Islet of Langerhans (tissue), 1 donor: Measurements from ENCODE around the gene TSTD2.
A peak's percentile ranks its signal among the peaks of the same experiment; 100 is the strongest.

ENCODE experiments used
- FAIRE-seq: peaks from one replicate; lab custom pipeline; 2011; peaks lifted over from hg19 to GRCh38; lab: Jason Lieb, UNC

Gene TSTD2

DNA sequence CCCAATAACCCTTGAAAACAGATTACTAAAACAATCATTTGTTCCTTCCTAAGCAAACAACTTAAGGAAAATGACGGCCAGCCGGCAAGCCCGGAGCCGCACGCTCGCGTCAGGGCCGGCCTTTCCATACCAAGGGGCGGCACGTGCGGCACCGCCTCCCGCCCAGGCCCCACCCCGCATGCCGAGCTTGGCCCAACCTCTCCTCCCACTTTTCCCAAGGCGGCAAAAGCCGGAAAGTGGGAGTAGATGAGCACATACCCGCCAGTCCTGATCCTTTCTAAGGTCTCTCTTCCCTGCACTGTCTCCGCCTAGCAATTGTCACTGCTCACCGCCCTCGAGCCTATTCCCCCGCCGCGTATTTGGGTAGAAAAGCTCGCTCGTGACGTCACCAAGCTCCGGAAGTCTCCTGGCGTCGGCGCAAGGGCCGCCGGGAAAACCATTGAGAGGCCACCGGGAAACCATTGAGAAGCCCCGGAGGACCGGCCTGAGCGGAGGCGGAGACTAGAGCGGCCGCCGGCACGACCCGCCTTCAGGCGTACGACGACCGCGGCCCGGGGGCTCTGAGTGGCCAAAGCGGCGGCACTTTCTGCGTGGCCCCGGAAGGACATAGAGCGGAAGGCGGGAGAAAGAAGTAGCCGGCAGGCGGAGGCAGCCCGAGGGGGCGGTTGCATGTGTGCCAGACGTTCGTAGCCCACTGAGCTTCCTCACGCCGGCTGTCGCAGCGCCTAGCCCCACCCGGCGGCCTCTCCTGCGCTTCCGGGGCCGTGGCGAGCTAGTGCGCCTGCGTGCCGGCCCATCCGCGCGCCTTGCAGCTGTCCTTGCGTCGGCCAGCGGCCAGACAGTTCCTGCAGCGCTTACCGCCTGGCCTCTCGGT, at the start of gene TSTD2, which contains the start of gene NCBP1:
TSS of gene TSTD2 (minus strand) at position 384 of the 874 bp plus-strand sequence. CDS start 5,806 bp downstream, outside the sequence.
TSS of gene NCBP1 (plus strand) at position 837 of the 874 bp plus-strand sequence. CDS start 61 bp downstream, outside the sequence.
- no peak for FAIRE-seq

DNA sequence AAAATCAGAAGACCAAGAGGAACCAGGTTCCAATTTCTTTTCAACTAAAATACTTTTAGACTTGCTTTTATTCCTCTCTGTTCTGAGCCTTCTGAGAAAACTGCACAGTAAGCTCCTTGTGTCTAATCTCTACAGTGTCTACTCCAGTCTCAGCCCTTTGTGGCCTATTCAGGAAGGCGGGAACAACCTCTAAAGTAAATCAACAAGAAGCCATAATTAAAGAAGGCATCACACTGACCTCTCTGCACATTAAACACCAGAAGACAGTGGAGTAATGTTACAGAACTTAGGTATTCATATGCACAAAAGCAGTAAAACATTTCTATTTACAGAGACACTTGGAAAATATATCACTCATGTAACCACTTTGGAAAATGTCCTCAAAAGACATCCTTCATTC, 49.1 kb upstream of the TSTD2 start:
- FAIRE-seq, result no peak

DNA sequence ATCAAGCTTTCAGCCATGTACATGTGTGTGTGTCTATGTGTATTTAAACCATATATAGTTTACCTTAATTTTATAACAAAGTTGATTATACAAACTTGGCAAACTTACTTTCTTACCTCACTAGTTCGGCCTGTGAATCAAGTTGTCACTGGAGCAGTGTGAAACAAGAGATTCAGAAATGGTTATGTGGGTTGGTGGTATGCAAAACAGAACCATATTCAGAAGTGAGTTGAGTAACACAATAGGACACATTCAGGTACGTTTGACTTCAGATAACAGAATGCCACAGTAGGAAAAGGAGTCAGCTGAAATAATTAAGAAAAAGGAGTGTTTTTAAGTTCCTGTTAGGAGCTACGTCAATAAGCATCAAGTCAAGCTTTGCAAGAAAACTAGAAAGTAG, 42.5 kb upstream of the TSTD2 start:
- no peak for FAIRE-seq

DNA sequence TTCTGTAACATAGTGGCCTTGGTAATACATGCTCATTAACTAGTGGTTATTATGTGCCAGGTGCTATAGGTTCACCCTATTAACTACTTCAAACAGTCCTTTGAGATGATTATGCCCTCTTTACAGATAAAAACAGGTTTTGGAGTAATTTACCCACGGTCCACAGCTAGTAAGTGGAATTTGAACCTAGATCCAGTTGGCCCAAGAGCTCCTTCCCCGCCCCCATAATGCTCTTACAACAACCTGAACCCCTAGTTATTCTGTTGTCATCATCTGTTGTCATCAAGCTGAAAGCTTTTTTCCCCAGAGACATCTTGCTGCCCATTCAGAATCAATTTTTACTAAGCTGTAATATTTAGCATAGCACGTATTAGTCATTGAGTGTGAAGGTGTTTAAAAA, 40.8 kb upstream of the TSTD2 start:
- peak; percentile 87 for FAIRE-seq

DNA sequence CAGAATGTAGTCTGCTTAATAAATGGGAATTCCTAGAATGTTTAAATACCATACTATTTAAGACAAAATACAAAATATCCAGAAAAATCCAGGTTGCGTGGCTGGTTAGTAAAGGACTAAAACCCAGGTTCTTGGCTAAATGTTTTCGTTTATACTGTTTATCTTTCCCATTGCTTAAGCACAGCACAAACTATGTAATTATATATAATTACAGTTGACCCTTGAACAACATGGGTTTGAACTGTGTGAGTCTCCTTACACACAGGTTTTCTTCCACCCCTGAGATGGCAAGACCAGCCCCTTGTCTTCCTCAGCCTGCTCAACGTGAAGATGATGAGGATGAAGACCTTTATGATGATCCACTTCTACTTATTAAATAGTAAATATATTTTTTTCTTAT, 39.2 kb upstream of the TSTD2 start:
- no peak for FAIRE-seq

DNA sequence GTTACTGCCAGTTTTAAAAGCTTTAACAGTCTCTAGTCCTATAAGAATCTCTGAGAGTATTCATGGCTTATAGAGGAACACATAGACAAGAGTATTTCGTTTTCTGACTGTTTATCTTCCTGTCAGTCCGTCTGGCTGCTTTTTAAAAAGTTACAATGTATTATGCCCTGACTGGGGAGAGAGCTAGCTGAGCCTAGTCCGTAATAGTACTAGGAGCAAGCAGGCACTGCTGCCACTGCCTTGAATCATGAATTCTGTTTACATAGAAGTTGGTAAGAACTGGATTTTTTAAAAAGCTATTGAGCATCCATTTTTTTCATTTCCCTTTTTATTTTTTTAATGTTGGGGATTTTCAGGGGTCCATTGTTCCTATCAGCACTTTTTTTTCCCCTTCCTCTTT, 37.4 kb upstream of the TSTD2 start:
- no peak for FAIRE-seq

DNA sequence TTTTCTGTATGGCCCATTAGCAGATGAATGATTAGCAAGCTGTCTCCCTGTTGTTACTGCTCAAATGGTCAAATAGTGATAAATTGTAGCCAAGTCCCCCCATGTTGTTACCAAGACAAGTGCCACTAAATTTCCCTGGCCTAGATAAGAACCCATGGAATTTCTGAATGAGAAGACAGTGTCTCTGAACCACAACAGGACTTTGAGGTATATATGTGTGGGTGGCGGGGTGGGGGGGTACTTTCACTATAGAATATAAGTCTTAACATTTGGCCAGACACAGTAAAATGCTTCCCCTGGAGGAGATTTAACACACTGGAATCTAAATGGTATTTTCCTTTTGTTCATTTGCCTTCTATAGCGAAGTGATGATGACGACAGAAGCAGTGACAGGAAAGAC, 35.3 kb upstream of the TSTD2 start:
- no peak for FAIRE-seq

DNA sequence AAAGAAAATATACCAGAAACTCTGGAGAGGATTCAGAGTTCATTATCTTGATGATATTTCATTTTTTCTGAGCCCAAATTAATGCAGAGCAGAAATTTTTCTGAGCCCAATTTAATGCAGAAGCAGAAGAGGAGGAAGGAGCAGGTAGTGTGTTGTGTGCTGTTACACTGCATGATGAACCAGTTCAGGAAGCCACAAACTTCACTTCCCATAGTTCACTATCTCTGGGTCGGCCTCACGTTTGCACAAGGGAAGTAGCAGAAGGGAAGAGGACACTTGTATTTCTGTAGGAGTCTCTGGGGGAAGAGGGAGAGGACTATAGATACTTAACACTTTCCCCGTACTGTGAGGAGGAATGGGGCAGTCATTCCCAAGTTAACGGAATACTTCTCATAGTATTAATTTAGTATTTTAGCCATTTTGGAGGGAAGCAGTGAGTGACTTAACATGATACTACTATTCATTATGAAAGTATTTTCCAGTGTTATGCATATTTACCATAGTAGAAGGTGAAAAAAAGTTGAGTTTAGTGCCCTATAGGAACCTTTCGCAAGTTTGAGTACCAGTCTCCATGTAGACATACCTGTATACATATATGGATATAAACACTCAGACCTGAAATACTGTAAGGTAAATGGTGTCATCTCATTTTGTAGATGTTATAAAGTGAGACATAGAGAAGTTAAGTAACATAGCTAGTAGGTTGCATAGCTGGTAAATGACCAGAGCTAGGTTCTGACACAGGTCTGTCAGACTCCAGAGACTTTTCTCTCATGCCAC, 33.9 kb upstream of the TSTD2 start:
- no peak for FAIRE-seq

DNA sequence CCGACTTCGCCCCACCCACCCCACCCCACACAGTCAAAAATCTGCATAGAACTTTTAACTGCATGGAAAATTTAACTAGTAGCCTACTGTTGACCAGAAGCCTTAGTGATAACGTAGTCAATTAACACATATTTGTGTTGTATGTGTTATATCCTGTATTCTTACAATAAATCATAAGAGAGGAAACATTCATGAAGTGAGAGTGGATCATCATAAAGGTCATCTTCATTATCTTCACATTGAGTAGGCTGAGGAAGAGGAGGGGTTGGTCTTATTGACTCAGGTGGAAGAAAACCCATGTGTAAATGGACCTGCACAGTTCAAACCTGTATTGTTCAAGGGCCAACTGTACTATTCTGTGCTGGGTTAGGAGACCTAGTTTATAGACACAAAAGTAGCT, 32.6 kb upstream of the TSTD2 start:
- no peak for FAIRE-seq

DNA sequence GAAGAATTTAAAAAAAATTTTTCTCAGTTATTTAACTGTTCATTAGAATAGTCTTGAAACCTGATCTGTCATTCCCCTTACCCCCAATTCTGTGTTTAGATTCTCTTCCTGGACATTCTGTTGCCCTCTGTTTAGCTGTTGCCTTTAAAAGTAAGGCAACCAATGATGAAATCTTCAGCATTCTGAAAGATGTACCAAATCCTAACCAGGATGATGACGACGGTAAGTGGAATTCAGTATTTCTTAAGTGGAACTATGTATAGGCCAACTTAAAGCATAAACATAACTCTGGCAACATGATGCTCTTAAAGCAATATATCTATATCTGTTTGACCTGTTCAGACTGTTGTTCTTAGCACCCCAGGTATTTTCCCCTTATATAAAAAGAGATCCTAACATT, 27.7 kb upstream of the TSTD2 start:
- no peak for FAIRE-seq

DNA sequence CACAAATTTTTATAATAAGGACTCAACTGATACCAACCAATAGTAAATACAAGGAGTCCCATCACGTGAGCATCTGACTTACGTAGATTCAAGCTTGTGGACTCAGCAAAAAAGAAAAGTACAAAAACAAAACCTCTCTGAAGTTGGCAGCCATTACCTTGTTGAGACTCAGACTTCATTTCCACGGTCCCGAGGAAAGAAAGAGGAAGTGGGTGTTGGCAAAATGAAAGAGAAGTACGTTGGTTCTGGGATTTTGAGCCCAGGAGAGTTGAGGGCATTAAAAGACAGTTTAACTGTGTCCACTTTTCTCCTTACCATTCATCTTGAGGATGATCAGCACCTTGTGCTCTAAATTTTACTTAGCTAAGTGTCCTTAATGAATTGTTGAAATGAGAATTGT, 27.2 kb upstream of the TSTD2 start:
- no peak for FAIRE-seq

DNA sequence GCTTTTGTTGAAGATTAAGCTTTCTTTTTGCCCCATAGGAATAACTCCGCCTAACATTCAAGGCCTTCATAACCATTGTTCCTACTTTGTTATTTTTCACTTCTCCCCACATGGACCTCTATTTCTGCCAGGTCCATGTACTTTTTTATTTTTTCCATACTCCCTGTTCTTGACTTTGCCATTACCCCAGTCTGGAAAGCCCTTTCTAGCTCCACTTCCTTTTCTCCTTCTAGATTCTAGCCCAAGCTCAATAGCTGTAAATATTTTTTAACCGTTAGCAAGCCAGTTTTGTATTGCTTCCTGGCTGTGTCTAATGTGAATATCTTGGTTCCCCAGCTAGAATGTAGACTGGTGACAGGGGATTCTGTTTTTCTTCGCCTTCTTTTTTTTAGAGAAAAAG, 26.6 kb upstream of the TSTD2 start:
- FAIRE-seq, result no peak

DNA sequence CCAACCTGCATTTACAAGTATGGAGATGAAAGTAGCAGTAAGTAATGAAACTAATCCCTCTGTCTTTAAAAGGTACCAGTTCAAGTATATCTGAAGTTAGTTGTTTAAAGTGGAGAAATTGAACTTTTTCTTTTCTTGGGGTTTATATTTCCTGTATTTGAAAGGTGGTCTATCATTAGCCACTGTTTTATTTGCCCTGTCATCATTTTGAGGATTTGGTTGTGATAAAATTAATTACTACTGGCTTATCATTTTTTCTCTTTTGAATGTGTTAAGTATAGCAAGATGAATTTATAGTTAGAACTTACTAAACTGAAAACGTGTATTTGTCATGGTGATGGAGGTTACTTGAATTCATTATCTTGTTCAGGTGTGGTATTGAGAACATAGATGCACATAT, 25.5 kb upstream of the TSTD2 start:
- no peak for FAIRE-seq

DNA sequence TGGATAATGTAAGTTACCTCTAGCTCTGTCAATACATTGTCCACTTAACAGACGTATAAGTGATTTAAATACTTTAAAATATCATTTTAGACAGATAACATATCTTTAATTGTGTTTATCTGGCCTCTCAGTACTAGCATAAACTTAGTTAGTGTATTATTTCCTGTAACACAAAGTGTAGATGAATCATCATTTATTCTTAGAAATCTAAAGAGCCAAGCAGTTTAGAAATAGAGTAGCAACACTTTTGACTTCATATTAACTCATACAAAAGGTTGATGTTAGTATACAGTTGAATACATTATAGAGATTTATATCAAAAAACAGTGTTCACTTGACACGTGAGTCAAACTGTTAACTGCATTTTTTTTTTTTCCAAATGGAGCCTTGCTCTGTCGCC, 18.5 kb upstream of the TSTD2 start:
- FAIRE-seq, result no peak

DNA sequence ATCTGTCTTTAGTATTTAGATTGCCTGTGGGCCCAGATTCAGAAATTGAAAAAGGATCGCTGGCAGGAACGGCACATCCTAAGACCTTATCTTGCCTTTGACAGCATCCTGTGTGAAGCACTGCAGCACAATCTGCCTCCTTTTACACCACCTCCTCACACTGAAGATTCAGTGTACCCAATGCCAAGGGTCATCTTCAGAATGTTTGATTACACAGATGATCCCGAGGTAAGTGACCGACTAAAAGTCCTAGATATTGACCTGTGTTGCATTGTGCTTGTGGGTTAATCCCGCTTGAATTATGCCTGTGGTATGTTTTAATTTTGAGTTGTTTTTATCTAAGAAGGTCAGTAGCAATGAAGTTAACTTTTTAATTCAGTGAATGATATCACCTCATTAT, 14.8 kb upstream of the TSTD2 start:
- FAIRE-seq, result no peak

DNA sequence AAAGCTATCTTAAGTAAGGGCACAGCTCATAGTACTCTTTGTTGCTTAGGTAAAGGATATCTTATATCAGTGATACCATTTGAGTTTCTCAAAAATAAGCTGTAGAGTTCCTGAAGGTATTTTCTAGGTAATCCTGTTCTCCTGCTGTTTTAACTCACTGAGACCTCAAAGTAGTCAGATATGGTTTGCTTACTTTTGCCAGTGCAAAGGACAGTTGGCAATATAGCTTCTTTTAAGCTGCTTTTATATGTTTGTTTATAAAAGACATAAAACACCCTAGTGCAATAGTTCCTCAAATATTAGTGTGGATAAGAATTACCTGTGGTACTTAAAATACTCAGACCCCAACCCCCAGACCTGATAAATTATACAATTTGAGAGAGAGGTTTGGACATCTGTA, 12.6 kb upstream of the TSTD2 start:
- FAIRE-seq, result no peak

DNA sequence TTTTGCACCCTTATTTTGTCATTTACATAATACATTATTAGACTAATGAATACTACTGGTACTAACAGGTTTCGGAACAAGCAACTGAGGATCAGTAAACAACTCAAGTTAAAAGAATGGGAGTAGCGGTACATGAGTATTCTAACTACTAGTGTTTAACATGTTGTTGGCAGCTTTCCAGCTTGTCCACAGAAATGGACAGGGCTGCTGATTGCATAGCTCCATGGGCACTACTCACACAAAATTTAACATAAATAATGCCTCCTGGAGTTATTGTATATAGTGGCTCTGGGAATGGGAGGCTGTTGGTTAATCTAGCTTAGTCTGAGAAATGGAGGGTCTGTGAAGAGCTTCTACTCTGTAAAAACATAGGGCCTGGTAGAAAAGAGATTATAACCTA, 7.2 kb upstream of the TSTD2 start:
- no peak for FAIRE-seq

DNA sequence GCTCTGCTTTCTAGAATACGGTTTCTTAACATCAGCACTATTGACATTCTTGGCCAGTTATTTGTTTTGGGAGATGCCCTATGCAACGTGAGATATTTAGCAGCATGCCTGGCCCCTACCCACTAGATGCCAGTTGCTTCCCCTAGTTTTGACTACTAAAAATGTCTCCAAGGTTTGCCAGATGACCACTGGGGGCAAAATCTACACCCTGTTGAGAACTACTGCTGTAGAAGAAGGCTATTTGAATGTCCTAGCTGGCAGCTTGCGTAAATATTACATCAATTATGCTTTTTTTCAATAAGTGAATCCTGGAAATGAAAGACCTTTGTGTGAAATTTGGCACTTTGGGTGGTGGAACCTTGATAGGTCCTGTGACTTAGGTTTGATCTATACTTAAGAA, 5.5 kb upstream of the TSTD2 start:
- FAIRE-seq, result no peak

DNA sequence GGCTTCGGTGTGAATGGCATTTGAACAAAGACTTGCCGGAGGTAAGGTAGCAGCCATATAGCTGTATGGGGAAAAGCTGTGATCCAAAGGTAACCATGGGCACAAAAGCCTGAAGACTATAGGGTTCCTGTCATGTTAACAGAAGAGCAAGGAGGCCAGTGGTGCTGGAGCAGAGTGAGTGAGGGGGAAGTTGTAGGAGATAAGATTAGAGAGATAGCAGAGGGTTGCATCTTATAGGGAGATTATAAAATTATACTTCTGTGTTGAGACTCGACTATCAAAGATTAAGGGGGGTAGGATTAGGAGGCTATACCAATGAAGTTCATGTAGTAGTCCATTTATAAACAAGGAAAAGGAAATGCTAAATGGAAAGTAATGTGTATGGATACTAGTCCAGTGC, 3.7 kb upstream of the TSTD2 start:
- no peak for FAIRE-seq

DNA sequence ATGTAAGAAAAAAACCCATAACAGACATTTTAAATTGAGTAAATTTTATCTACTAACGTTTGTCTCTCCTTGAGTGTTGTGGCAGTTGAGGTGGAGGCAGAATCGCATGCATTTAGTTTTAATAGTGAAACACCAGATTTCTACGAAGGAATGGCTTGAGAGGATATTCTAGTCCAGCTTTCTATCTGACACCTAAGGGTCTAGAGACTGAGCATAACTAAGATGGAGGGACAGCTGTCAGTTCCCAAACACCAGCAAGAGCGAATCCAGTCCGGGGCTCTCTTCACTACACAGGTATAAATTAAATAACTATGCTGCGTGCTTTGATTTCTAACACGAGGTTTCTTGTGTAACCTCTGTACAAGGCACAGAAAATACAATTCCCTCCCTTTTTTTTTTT, 1.9 kb upstream of the TSTD2 start:
- FAIRE-seq, result no peak

DNA sequence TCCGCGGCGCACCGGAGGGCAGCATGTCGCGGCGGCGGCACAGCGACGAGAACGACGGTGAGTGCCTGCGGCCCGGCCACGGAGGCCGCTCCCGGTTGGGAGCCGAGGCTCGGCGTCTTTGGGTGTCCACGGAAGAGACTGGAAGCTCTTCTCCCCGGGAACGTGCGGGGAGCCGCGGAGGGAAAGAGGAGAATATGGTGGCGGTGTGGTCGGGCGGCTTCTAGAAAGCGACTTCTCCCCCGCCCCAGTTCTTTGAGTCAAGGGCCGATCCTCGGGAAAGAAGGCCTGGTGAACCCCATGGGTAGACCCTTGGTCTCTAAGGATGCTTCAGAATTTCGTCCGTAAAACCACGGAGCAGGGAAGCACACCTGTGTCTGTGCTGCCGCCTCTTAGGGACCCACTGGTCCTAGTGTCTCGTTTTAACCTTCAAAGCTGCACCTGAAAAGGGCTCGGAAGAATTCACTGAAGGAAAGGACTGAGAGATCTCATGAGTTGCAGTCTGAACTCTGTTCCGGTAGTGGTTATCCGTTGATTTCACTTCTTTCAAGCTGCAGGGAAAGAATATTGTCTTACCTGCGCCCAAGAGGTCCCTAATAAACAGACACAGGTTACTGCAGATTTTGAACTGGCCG, 807 bp upstream of the TSTD2 start:
- no peak for FAIRE-seq

DNA sequence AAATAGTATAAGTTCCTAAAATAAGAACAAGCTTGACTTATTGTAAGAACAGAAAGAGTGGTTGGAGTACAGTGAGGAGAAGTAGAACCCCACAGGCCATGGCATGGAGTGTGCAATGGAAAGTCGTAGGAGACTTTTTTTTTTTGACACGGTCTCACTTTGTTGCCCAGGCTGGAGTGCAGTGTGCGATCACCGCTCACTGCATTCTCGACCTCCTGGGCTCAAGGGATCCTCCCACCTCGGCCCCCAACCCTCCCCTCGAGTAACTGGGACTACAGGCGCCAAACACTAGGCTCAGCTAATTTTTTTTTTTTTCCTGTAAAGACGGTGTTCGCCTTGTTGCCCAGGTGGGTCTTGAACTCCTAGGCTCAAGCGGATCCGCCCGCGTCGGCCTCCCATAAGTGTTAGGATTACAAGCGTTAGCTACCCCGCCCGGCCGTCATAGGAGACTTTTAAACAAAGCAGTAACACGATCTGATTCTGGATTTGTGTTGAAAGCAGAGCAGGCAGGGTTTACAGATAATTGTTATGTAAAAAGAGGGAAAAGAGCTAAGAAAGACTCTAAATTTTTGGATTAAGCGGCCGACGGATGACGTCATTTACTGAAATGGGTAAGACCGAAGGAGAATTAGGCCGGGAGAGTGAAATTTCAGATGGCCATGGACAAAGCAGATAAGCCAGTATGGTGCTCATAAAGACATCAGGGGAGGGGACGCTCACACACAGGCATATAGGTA, 752 bp downstream of the TSTD2 start:
- no peak for FAIRE-seq
